T47D (cell line): ENCODE measurements around the gene AP2B1.
A peak's percentile ranks its signal among the peaks of the same experiment; 100 is the strongest.

Source experiments
- DNase-seq, 2 experiments: peaks; one replicate each; pipeline versions ENCODE4 v3.0.0 to v3.0.0-alpha.2; 2011 to 2012; ENCODE audit warnings: low read depth in 1 of 2, low spot score in 1 of 2
- JUND ChIP-seq: IDR thresholded peaks from 2 replicates; pipeline ENCODE4 v1.6.1; 2012; ENCODE audit warnings: low read depth
- in situ Hi-C: cut with HindIII; loops from 2 replicates; pipeline ENCODE4 v1.10.0; 2016; ENCODE audit warnings: low sequenced_read_pairs, low pct_unique_long_range_greater_than_20kb

The AP2B1 gene

GRCh38 chr17:35731239-35731916, 144.3 kb downstream of the AP2B1 start, which contains the start of gene RASL10B:
RASL10B (plus strand) TSS chr17:35731639; CDS start chr17:35735185, 3,546 bp downstream.
- peak; percentile 72 to 91 for DNase-seq
- no peak for TF ChIP-seq JUND
- in situ Hi-C loops: loop anchor here (25.0 kb wide), 1 partner anchor 119 kb away; no protein-coding TSS in a partner anchor

GRCh38 chr17:35731917-35732805, 145.0 kb downstream of the AP2B1 start:
- TF ChIP-seq JUND: no peak
- DNase-seq: no peak
- in situ Hi-C loops: loop anchor here (25.0 kb wide), 1 partner anchor 120 kb away; no protein-coding TSS in a partner anchor

GRCh38 chr17:35732806-35733136, 145.6 kb downstream of the AP2B1 start:
- in situ Hi-C loops: loop anchor here (25.0 kb wide), 1 partner anchor 120 kb away; no protein-coding TSS in a partner anchor
- DNase-seq: no peak
- no peak for TF ChIP-seq JUND

- DNase-seq: no peak
- in situ Hi-C loops: loop anchor here (25.0 kb wide), 1 partner anchor 121 kb away; no protein-coding TSS in a partner anchor
- no peak for TF ChIP-seq JUND
Measured at GRCh38 chr17:35733366-35733765, 146.2 kb downstream of the AP2B1 start.

- DNase-seq: no peak
- TF ChIP-seq JUND: no peak
- in situ Hi-C loops: loop anchor here (25.0 kb wide), 1 partner anchor 122 kb away; no protein-coding TSS in a partner anchor
Measured at GRCh38 chr17:35734396-35734795, 147.3 kb downstream of the AP2B1 start.

- peak; percentile 52 to 74 for DNase-seq
- no peak for TF ChIP-seq JUND
- in situ Hi-C loops: loop anchor here (25.0 kb wide), 1 partner anchor 123 kb away; no protein-coding TSS in a partner anchor
Measured at GRCh38 chr17:35735036-35735805, 148.1 kb downstream of the AP2B1 start.

GRCh38 chr17:35736236-35736635, 149.1 kb downstream of the AP2B1 start:
- no peak for DNase-seq
- in situ Hi-C loops: loop anchor here (25.0 kb wide), 1 partner anchor 124 kb away; no protein-coding TSS in a partner anchor
- no peak for TF ChIP-seq JUND

GRCh38 chr17:35738519-35739133, 151.5 kb downstream of the AP2B1 start:
- no peak for DNase-seq
- in situ Hi-C loops: loop anchor here (25.0 kb wide), 1 partner anchor 126 kb away; no protein-coding TSS in a partner anchor
- no peak for TF ChIP-seq JUND

- no peak for DNase-seq
- no peak for TF ChIP-seq JUND
- in situ Hi-C loops: loop anchor here (25.0 kb wide), 1 partner anchor 128 kb away; no protein-coding TSS in a partner anchor
Measured at GRCh38 chr17:35740216-35740615, 153.1 kb downstream of the AP2B1 start.

GRCh38 chr17:35740997-35741931, 154.1 kb downstream of the AP2B1 start:
- no peak for DNase-seq
- in situ Hi-C loops: loop anchor here (25.0 kb wide), 1 partner anchor 129 kb away; no protein-coding TSS in a partner anchor
- TF ChIP-seq JUND: no peak
